Stimulated activated CD4-positive, alpha-beta T cell treated with anti-CD3 and anti-CD28 coated beads, Interleukin-1b, Interleukin-23, amount 100 ng/mL, for 24 hours (primary cell): ENCODE data around the gene GAPDHS.

ENCODE experiments used
- DNase-seq, 4 experiments: peaks; one replicate each; pipeline ENCODE4 v3.0.0-alpha.2; 2020; ENCODE audit warnings: low read depth in 4 of 4, low spot score in 1 of 4

Gene GAPDHS

DNA sequence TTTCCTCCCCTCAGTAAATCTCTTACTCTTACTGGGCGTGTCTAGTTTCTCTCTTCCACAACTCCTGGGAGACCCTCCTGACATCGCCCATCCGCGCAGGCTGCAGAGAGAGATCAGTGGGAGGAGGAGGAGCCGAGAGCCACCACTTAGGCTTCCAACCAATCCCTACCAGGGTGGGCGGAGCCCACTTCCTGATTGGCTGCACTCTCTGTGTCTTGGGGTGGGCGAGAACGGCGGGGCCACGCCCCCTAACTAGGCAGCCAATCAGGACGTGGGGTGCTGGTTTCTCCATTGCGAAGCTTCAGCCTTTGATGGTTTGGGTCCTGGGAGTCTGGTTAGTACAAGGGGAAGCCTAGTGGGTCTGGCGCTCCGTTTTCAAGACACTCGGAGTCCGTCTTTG lies 52.6 kb downstream of the GAPDHS start, which contains the start of gene PMIS2:
Gene PMIS2 (plus strand): TSS at position 326 of the 400 bp plus-strand sequence. CDS start 87 bp downstream, outside the sequence.
- DNase-seq = no peak

DNA sequence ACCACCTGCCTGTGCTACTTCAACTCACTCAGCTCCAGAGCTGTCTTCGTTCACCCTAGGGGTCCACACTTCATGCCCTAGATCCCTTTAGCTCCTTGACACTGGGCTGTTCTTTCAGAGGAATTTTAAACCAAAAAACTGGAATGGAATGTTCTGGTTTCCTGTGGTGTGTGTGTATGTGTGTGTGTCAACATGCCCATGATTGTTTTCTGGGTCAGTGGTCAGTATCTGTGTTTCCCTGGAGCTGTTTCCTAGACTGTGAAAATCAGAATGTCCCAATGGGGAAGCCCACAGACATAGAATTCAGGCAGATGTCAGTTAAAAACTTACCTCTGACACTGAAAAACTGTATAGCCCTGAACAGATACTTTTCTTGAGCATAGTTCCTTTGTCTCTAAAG lies 54.1 kb downstream of the GAPDHS start:
- no peak for DNase-seq

GRCh38 chr19:35590875-35591274 lies 57.6 kb downstream of the GAPDHS start:
- DNase-seq = no peak

- no peak for DNase-seq
Observed at GRCh38 chr19:35592226-35592625, 59.0 kb downstream of the GAPDHS start.
